Measurements from ENCODE around the gene SLC51B.

The SLC51B gene

DNA sequence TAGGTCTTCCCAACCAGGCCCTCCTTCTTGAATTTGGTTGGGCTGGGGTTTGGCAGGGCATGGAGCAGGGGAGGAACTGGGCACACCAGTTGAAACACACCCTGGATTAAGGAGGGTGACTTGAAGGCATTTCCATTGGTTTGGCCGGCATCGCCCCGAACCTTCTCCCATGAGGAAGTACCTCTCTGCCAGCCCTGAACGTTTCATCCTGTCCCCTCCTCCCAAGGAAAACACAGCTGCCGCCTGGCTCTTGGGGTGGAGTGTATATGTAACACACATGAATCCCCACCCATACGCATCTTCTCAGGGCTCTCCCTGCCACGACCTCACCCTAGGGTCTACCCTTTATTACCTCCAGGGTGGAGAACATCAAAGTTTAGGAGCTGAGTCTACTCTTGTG, 55.3 kb downstream of the SLC51B start:
- DNase-seq (ENCODE audit: low read depth) = no peak

- peak; percentile 28 for DNase-seq (ENCODE audit: low read depth)
Observed at GRCh38 chr15:65101411-65101890, 56.3 kb downstream of the SLC51B start.

GRCh38 chr15:65101891-65102708, 56.9 kb downstream of the SLC51B start:
- DNase-seq (ENCODE audit: low read depth) = no peak

- DNase-seq (ENCODE audit: low read depth) = no peak
Observed at GRCh38 chr15:65102912-65103311, 57.7 kb downstream of the SLC51B start.

All from activated T-cell treated with anti-CD3 and anti-CD28 coated beads for 24 hours (primary cell).